IPS DF 4.7 (cell line): Measurements from ENCODE around the gene ZFPL1.

Source experiments
- DNase-seq: peaks from one replicate; pipeline ENCODE4 v3.0.0-alpha.2; 2013; ENCODE audit warnings: low spot score; ENCODE audit errors: extremely low read depth

Gene ZFPL1

DNA sequence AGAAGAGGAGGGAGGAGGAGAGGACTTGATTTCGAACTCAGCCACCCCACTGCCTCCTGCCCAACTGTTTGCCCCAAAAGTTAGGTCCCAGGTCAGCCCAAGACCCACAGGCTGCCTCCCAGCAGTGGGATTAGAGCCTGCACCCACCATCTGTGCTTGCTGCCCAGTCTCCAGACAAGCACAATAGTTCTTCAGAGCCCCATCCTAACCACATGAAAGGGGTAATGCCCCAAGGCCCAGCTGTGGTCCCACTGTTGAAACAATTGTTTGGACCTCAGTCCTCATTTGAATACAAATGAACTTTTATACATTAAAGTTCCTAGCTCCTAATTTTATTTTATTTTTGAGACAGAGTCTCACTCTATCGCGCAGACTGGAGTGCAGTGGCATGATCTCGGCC lies 6.6 kb downstream of the ZFPL1 start:
- DNase-seq: no peak

DNA sequence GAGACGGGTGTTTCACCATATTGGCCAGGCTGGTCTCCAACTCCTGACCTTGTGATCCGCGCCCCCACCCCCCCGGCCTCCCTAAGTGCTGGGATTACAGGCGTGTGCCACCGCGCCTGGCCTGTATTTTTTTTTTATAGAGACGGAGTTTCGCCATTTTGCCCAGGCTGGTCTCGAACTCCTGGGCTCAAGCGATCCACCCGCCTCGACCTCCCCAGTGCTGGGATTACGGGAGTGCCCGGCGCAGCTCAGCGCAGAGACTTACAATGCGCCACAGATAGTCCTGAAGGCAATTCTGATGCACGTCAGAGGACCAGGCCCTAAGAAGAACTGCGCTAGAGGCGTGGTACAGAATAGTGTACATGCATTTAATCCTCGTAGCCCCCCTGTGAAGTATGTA lies 11.4 kb downstream of the ZFPL1 start:
- no peak for DNase-seq

- DNase-seq: peak; percentile 74
Measured at GRCh38 chr11:65095974-65096806, 12.2 kb downstream of the ZFPL1 start, which contains the start of gene VPS51. Gene VPS51, plus strand, starts transcription at chr11:65096214. Its CDS starts 37 bp downstream, at chr11:65096251.

GRCh38 chr11:65096926-65097325 lies 12.9 kb downstream of the ZFPL1 start:
- DNase-seq: no peak

DNA sequence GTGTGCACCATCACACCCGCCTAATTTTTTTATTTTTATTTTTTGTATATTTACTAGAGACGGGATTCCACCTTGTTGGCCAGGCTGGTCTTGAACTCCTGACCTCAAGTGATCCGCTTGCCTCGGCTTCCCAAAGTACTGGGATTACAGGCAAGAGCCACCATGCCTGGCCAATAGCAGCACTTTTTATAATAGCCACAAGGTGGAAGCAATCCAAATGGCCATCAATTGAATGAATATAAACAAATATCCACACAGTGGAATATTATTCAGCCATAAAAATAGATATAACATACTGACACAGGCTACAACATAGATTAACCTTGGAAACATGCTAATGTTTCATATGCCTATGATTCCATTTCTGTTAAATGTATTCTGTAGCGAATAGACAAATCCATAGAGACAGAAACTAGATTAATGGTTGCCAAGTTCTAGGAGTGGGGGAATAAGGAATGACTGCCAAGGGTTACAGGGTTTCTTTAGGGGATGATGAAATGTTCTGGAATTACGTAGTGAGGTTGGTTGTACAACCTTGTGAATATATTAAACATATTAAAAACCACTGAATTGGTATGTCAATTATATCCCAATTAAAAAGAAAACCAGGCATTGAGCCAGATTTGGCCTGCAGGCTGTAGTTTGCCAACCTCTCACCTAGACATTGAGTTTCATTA lies 16.8 kb downstream of the ZFPL1 start:
- DNase-seq: no peak

- no peak for DNase-seq
Measured at GRCh38 chr11:65102142-65103095, 18.4 kb downstream of the ZFPL1 start.

GRCh38 chr11:65103476-65103875 lies 19.5 kb downstream of the ZFPL1 start:
- DNase-seq: no peak

- no peak for DNase-seq
Measured at GRCh38 chr11:65104628-65105027, 20.6 kb downstream of the ZFPL1 start.

DNA sequence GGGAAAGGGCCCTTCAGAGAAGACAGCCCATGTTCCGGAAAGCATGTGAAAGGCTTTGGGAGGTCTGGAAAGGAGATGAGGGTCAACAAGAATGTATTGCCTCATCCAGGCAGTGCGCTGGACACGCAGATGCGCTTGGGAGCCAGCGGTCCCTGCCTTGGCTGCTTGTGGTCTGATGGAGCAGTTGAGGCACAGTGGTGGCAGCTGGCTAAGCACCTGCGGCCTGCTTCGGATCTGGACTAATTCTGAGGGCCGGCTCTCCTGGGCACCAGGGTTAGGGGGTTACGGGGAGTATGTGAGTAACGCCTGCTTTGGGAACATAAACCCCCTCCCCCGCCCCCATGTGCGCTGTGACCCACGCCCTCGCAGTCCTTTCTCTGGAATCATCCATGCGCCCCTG lies 23.1 kb downstream of the ZFPL1 start:
- DNase-seq: no peak

- no peak for DNase-seq
Measured at GRCh38 chr11:65107751-65108468, 23.9 kb downstream of the ZFPL1 start.

DNA sequence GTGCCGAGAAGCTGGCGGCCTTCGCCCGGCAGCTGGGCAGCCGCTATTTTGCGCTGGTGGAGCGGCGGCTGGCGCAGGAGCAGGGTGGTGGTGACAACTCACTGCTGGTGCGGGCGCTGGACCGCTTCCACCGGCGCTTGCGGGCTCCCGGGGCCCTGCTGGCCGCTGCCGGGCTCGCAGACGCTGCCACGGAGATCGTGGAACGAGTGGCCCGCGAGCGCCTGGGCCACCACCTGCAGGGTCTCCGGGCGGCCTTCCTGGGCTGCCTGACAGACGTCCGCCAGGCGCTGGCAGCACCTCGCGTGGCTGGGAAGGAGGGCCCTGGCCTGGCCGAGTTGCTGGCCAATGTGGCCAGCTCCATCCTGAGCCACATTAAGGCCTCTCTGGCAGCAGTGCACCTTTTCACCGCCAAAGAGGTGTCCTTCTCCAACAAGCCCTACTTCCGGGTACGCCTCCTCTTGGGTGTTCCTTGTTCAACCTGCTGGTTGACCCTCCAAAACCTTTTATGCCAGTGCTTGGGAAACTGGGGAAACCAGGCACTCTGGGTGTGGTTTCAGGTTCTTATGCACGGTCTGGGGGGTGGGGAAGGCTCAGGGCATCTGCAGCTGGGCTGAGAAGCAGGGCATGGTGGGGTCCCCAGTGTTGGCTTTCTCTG lies 24.6 kb downstream of the ZFPL1 start:
- no peak for DNase-seq

GRCh38 chr11:65109231-65110198 lies 25.5 kb downstream of the ZFPL1 start:
- no peak for DNase-seq

- DNase-seq: no peak
Measured at GRCh38 chr11:65110354-65110861, 26.4 kb downstream of the ZFPL1 start.

GRCh38 chr11:65111159-65111743 lies 27.2 kb downstream of the ZFPL1 start:
- no peak for DNase-seq

GRCh38 chr11:65111744-65112545 lies 27.9 kb downstream of the ZFPL1 start, which contains the start of gene TM7SF2:
Gene TM7SF2, plus strand, starts transcription at chr11:65111872. Its CDS starts 144 bp downstream, at chr11:65112016.
- DNase-seq: no peak

GRCh38 chr11:65112546-65113360 lies 28.7 kb downstream of the ZFPL1 start:
- DNase-seq: no peak

- no peak for DNase-seq
Measured at GRCh38 chr11:65113361-65113756, 29.3 kb downstream of the ZFPL1 start.
